NT2/D1 (cell line): Measurements from ENCODE around the gene SLFN12L.
"Not testable (repeated sequence)": the region's sequence is repeated elsewhere in the genome, so short reads cannot be mapped to it uniquely, and the experiment has no call there.

ENCODE experiments used
- DNase-seq: peaks from one replicate; pipeline ENCODE4 v3.0.0-alpha.2; 2011; ENCODE audit warnings: low read depth, low spot score
- H3K27me3 ChIP-seq: 2 replicates; pipeline ENCODE4 v1.6.0; 2011; ENCODE audit warnings: mild to moderate bottlenecking; ENCODE audit not compliant: insufficient read length, insufficient read depth
- H3K36me3 ChIP-seq: 2 replicates; pipeline ENCODE4 v1.6.1; 2011; ENCODE audit warnings: mild to moderate bottlenecking, low read length, mixed read lengths; ENCODE audit not compliant: insufficient read depth, insufficient read length
- H3K4me1 ChIP-seq: 2 replicates; pipeline ENCODE4 v1.5.1; 2011; ENCODE audit not compliant: insufficient read depth, insufficient read length
- H3K4me3 ChIP-seq: 2 replicates; pipeline ENCODE4 v1.5.1; 2011; ENCODE audit warnings: low read depth; ENCODE audit not compliant: insufficient read length
- H3K9ac ChIP-seq: 2 replicates; pipeline ENCODE4 v1.6.0; 2011; ENCODE audit warnings: low read depth; ENCODE audit not compliant: insufficient read length
- H3K9me3 ChIP-seq: 2 replicates; pipeline ENCODE4 v1.5.1; 2011; ENCODE audit warnings: mild to moderate bottlenecking, low read length; ENCODE audit not compliant: insufficient read depth
- SUZ12 ChIP-seq: IDR thresholded peaks from 2 replicates; pipeline ENCODE4 v1.6.1; 2011; ENCODE audit not compliant: insufficient read length, insufficient read depth; ENCODE audit errors: extremely low read depth
- YY1 ChIP-seq: IDR thresholded peaks from 2 replicates; pipeline ENCODE4 v1.6.1; 2011; ENCODE audit not compliant: insufficient read length, insufficient read depth
- ZNF274 ChIP-seq: IDR thresholded peaks from 2 replicates; pipeline ENCODE4 v1.6.1; 2011; ENCODE audit warnings: mild to moderate bottlenecking, low read depth, low read length

SLFN12L gene

DNA sequence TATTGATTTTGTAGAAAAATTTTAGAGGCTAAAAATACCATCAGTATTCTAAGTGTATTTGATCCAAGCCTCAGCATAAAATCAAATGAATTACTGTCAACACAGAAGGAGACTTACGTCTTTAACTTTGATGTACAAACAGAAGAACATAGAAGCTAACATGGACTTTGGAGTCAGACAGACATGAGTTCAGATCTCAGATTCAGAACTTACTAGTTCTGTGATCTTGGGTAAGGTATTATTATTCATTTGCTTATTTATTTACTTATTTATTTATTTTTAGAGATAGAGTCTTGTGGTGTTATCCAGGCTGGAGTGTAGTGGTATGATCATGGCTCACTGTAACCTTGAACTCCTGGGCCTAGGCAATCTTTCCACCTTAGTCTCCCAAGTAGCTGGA, 4.0 kb upstream of the SLFN12L start:
- no peak overlapping the region for H3K4me3 ChIP-seq
- H3K27me3 ChIP-seq, result no peaks in the 10 kb centered on the region
- H3K9ac ChIP-seq, result no peak overlapping the region

DNA sequence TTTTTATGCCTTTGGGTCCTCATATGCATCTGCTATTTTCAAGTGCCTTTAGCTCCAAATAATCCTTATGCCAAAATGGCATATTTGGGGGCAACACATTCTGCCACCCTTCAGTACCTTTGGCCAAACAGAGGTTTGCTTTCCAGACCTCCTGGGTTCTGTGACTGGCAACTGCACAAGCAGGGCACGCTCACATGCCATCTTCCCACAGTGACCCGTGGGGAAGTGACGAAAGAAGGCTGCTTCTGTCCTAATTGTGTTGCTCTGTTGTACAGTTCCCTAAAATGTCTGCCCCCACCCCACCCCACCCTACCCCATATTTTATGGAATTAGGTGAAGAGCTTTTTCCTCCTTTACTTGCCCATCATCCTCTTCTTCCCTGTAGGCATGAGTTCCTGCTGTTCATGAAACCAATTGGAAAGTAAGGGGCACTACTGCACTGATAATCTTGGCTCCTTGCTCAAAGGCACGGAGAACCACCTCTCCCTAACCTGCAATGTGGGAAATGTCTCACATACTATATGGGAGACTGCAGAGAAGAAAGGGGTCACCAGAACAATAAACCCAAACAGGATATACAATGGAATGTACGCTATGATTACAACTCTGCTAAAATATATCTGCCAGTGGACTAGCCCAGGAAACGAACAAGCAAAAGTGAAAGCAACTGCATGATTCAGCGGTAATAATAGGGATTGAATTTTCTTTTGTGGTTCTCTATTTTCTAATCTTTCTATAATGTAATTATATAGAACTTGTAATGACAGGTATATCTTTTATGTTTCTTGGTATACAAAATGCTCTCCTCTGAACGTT, 3.3 kb upstream of the SLFN12L start:
- no peaks in the 10 kb centered on the region for H3K4me1 ChIP-seq
- H3K36me3 ChIP-seq, result no peaks in the 10 kb centered on the region
- no peak overlapping the region for H3K9ac ChIP-seq
- H3K4me3 ChIP-seq, result no peak overlapping the region
- H3K9me3 ChIP-seq, result no peaks in the 10 kb centered on the region
- H3K27me3 ChIP-seq, result no peaks in the 10 kb centered on the region
- no peak for TF ChIP-seq SUZ12
- TF ChIP-seq ZNF274, result no peak
- TF ChIP-seq YY1, result no peak
- no peak for DNase-seq

More for the DNA sequence above, 4.0 kb upstream of the SLFN12L start:
- H3K9me3 ChIP-seq, result no peaks in the 10 kb centered on the region
- H3K4me1 ChIP-seq, result no peaks in the 10 kb centered on the region
- no peak for TF ChIP-seq SUZ12
- TF ChIP-seq YY1, result no peak
- TF ChIP-seq ZNF274, result no peak
- DNase-seq, result no peak
- no peaks in the 10 kb centered on the region for H3K36me3 ChIP-seq

DNA sequence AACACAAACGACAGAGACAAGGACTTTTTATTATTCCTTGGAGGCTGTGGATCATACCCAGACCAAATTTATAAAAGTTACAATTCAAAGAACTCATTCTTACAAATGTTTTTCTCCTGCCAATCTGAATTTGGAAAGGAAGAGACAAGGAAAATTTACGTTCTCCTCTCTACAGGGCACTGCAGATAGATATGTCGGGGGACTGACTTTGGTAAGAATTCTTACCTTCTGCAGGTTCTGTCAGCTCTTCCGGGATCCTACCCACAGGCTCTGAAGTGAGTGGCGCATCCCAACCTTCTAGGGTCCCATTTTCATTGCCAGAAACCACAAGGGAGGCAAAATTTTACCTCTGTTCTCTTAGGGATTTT, 2.2 kb upstream of the SLFN12L start:
- TF ChIP-seq YY1 (no peak), SUZ12 (no peak), ZNF274 (no peak)
- no peak for DNase-seq
- H3K36me3 ChIP-seq, result no peaks in the 10 kb centered on the region
- H3K27me3 ChIP-seq, result no peaks in the 10 kb centered on the region
- H3K9ac ChIP-seq, result no peak overlapping the region
- H3K9me3 ChIP-seq, result no peaks in the 10 kb centered on the region
- no peaks in the 10 kb centered on the region for H3K4me1 ChIP-seq
- no peak overlapping the region for H3K4me3 ChIP-seq

DNA sequence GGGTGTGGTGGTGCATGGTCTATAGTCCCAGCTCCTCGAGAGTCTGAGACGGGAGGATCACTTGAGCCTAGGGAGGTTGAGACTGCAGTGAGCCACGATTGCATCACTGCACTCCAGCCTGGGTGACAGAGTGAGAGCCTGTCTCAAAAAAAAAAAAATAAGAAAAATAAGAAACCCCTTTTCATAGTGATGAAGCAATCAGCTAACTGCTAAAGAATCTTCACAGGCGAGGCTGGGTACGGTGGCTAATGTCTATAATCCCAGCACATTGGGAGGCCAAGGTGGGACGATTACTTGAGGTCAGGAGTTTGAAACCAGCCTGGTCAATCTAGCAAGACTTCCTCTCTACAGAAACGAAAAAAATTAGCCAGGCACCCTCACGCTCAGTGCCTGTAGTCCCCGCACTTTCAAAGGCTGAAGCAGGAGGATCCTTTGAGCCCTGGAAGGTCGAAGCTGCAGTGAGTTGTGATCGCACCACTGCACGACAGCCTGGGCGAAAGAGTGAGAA, 760 bp downstream of the SLFN12L start:
- no peak for DNase-seq
- no peak for TF ChIP-seq ZNF274
- TF ChIP-seq SUZ12, result no peak
- TF ChIP-seq YY1, result no peak
- H3K4me1 ChIP-seq, result no peaks in the 10 kb centered on the region
- no peaks in the 10 kb centered on the region for H3K9me3 ChIP-seq
- no peak overlapping the region for H3K9ac ChIP-seq
- H3K27me3 ChIP-seq, result no peaks in the 10 kb centered on the region
- H3K4me3 ChIP-seq, result no peak overlapping the region
- no peaks in the 10 kb centered on the region for H3K36me3 ChIP-seq

DNA sequence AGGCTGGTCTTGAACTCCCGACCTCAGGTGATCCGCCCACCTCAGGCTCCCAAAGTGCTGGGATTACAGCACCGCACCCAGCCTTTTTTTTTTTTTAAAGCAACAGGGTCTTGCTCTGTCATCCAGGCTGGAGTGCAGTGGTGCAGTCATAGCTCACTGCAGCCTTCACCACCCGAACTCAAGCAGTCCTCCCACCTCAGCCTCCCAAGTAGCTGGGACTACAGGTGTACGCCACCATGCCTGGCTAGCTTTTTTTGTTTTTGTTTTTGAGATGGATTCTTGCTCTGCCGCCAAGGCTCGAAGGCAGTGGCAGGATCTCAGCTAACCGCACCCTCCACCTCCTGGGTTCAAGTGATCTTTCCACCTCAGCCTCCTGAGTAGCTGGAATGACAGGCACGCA, 2.1 kb downstream of the SLFN12L start:
- not testable (repeated sequence) for H3K9ac ChIP-seq, H3K36me3 ChIP-seq, H3K4me3 ChIP-seq, DNase-seq, H3K27me3 ChIP-seq, H3K9me3 ChIP-seq, H3K4me1 ChIP-seq

DNA sequence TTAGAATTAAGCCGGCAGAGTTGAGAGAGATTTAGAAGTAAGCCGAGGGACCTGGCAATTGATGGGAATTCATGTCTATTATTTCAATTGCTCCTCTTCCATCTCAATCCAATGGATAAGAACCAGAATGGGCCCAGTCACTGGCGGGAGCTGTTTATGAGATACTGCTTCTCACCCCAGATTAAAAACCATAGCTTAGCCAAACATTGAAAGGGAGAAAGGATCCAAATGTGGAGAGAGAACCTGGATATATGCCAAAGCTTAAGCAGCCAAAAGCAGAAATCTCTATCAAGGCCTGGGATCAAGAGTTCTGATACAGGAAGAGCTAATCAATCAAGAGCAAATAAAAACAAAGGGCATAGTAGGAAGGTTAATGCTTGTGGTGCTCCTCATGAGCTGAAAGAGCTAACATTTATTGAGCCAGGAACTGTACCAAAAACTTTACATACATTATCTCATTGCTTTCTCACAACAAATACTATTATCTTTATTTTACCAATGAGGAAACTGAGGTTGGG, 2.8 kb downstream of the SLFN12L start:
- Histone ChIP-seq H3K36me3 (no peaks in the 10 kb centered on the region), H3K27me3 (no peaks in the 10 kb centered on the region), H3K4me3 (no peak overlapping the region), H3K9me3 (no peaks in the 10 kb centered on the region), H3K9ac (no peak overlapping the region), H3K4me1 (no peaks in the 10 kb centered on the region)
- no peak for DNase-seq
- TF ChIP-seq SUZ12 (no peak), ZNF274 (no peak), YY1 (no peak)

- no peaks in the 10 kb centered on the region for H3K36me3 ChIP-seq
- no peaks in the 10 kb centered on the region for H3K27me3 ChIP-seq
- no peaks in the 10 kb centered on the region for H3K9me3 ChIP-seq
- H3K4me3 ChIP-seq, result no peak overlapping the region
- no peaks in the 10 kb centered on the region for H3K4me1 ChIP-seq
- H3K9ac ChIP-seq, result no peak overlapping the region
- DNase-seq, result no peak
- TF ChIP-seq SUZ12 (no peak), YY1 (no peak), ZNF274 (no peak)
These were observed 6.3 kb downstream of the SLFN12L start for GRCh38 chr17:35531160-35531559.
